ENCODE results near the gene ZC3HAV1L.

ZC3HAV1L gene

GRCh38 chr7:139022286-139022685 lies 13.6 kb downstream of the ZC3HAV1L start:
- no peak for DNase-seq (ENCODE audit: low read depth)
- TF ChIP-seq, protein P1, sequence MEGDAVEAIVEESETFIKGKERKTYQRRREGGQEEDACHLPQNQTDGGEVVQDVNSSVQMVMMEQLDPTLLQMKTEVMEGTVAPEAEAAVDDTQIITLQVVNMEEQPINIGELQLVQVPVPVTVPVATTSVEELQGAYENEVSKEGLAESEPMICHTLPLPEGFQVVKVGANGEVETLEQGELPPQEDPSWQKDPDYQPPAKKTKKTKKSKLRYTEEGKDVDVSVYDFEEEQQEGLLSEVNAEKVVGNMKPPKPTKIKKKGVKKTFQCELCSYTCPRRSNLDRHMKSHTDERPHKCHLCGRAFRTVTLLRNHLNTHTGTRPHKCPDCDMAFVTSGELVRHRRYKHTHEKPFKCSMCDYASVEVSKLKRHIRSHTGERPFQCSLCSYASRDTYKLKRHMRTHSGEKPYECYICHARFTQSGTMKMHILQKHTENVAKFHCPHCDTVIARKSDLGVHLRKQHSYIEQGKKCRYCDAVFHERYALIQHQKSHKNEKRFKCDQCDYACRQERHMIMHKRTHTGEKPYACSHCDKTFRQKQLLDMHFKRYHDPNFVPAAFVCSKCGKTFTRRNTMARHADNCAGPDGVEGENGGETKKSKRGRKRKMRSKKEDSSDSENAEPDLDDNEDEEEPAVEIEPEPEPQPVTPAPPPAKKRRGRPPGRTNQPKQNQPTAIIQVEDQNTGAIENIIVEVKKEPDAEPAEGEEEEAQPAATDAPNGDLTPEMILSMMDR (IDR thresholded peaks at IDR 0.05; ENCODE audit: low read depth, low read length, missing control alignments): no peak
- H3K4me3 ChIP-seq (ENCODE audit: low read depth, low read length): no peak overlapping the region

- no peak overlapping the region for H3K4me3 ChIP-seq (ENCODE audit: low read depth, low read length)
- TF ChIP-seq, protein P1 (IDR thresholded peaks at IDR 0.05; ENCODE audit: low read depth, low read length, missing control alignments): no peak
- no peak for DNase-seq (ENCODE audit: low read depth)
Observed at GRCh38 chr7:139018910-139019309, 16.9 kb downstream of the ZC3HAV1L start.

DNA sequence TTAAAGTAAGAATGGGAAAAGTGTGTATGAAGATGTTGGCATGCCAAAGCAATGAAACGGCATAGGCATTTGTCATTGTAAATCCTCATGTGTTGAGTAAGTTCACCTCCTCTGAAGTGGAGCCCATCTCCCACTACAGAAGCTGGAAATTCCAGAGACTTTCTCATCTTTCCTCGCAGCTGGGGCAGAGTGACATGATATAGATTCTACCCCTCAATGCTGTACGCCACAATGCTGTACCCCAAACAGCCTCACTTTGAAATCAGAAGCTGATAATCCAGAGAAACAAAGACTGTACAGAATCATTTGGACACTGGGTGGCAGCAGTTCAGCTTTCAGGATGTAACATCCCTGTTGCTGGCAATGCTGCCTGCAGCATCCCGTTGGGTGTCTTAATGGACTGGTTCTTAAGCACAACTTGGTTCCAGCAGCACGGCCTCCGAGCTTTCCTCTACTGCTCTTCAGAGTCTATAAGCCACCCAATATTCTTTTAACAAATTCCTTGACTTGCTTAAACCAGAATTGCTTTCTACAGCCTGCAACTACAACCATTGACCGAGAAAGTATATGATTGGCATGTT lies 18.8 kb downstream of the ZC3HAV1L start:
- DNase-seq (ENCODE audit: low read depth): peak; percentile 37
- no peak overlapping the region for H3K4me3 ChIP-seq (ENCODE audit: low read depth, low read length)
- TF ChIP-seq, protein P1 (IDR thresholded peaks at IDR 0.05; ENCODE audit: low read depth, low read length, missing control alignments): peak; percentile 73

DNA sequence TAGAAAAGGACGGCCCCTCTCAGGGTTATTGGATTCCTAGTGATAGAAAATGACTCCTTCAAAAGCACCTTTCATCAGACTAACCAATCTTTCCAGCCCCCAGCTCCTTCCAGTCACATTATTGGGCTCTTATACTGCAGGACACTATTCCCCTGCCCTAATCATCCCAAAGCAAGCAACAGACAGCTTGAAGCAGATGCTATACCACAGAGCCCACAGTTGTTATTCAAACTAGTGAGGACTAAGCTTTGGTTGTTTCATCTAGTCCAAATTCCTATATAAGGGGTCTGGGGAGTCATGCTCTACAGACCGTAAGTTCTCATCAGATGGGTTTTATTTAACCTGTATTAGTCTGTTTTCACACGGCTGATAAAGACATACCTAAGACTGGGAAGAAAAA lies 24.5 kb downstream of the ZC3HAV1L start:
- DNase-seq (ENCODE audit: low read depth): no peak
- H3K4me3 ChIP-seq (ENCODE audit: low read depth, low read length): no peak overlapping the region
- TF ChIP-seq, protein P1 (IDR thresholded peaks at IDR 0.05; ENCODE audit: low read depth, low read length, missing control alignments): no peak

- no peak overlapping the region for H3K4me3 ChIP-seq (ENCODE audit: low read depth, low read length)
- DNase-seq (ENCODE audit: low read depth): no peak
- TF ChIP-seq, protein P1 (IDR thresholded peaks at IDR 0.05; ENCODE audit: low read depth, low read length, missing control alignments): no peak
Observed at GRCh38 chr7:139004321-139005090, 31.3 kb downstream of the ZC3HAV1L start.

DNA sequence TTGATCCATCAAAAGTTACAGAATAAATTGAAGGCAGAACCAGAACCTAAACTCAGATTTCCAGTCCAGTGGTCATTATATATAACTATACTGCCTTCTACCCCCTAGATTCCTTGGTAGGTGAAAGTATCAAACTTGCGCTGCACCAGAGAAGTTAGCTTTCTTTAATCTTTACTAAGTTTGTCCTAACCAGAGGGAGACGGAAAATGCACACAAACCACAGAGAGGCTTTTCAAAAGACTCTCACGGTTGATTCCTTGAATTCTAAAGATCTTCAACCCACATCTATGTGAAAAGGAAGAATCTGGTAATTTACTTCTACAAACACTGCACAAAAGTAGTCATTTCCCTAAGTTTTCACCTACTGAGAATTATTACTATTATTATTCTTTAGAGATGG lies 36.4 kb downstream of the ZC3HAV1L start:
- TF ChIP-seq, protein P1 (IDR thresholded peaks at IDR 0.05; ENCODE audit: low read depth, low read length, missing control alignments): no peak
- no peak for DNase-seq (ENCODE audit: low read depth)
- H3K4me3 ChIP-seq (ENCODE audit: low read depth, low read length): no peak overlapping the region
